Fibroblast of lung (primary cell): ENCODE data around the gene UBD.

ENCODE experiments used
- EZH2 ChIP-seq: IDR thresholded peaks from 2 replicates; pipeline ENCODE4 v1.5.1; 2012; ENCODE audit warnings: low read length, control low read depth, mild to moderate bottlenecking; ENCODE audit errors: missing control alignments
- TF ChIP-seq, protein P1 (sequence below), 2 donors: IDR thresholded peaks in 1 of 2; conservative IDR thresholded peaks in 1 of 2; 1 replicate in 1 of 2; 2 replicates in 1 of 2; pipeline ENCODE4 v1.5.1; 2011 to 2012; ENCODE audit warnings: low read length in 2 of 2, control low read depth in 1 of 2, inconsistent platforms in 1 of 2, low read depth in 1 of 2, mild to moderate bottlenecking in 1 of 2

GRCh38 chr6:29596381-29596900, 36.9 kb upstream of the UBD start:
- TF ChIP-seq, protein P1, sequence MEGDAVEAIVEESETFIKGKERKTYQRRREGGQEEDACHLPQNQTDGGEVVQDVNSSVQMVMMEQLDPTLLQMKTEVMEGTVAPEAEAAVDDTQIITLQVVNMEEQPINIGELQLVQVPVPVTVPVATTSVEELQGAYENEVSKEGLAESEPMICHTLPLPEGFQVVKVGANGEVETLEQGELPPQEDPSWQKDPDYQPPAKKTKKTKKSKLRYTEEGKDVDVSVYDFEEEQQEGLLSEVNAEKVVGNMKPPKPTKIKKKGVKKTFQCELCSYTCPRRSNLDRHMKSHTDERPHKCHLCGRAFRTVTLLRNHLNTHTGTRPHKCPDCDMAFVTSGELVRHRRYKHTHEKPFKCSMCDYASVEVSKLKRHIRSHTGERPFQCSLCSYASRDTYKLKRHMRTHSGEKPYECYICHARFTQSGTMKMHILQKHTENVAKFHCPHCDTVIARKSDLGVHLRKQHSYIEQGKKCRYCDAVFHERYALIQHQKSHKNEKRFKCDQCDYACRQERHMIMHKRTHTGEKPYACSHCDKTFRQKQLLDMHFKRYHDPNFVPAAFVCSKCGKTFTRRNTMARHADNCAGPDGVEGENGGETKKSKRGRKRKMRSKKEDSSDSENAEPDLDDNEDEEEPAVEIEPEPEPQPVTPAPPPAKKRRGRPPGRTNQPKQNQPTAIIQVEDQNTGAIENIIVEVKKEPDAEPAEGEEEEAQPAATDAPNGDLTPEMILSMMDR (conservative IDR thresholded peaks at IDR 0.05 in 1 of 2, IDR thresholded peaks at IDR 0.05 in 1 of 2; ENCODE audit: low read depth in 1 of 2, low read length in 2 of 2), result no peak
- no peak for TF ChIP-seq EZH2
